Naive B cell (primary cell): Measurements from ENCODE around the gene TFAP2D. TPM values are rescaled to one million over a fixed set of nuclear protein-coding genes. Genes with fewer than 3 reads are reported as not detected.
A peak's percentile ranks its signal among the peaks of the same experiment; 100 is the strongest.

Source experiments
- ATAC-seq, 2 donors: fragments of 150-1000 bp; cut with Tn5 transposase; 2 replicates each; pipeline ENCODE4 v1.10.0; 2021; ENCODE audit warnings: low read depth in 2 of 2, mild to moderate bottlenecking in 2 of 2, moderate library complexity in 2 of 2
- DNase-seq: peaks from one replicate; pipeline ENCODE4 v3.0.0; 2022
- H3K27ac Mint-ChIP-seq, 6 donors: one replicate each; pipeline ENCODE4 v1.8.0; 2020 to 2022; ENCODE audit warnings: mild to moderate bottlenecking in 6 of 6, mixed read lengths in 6 of 6, moderate library complexity in 5 of 6, inconsistent platforms in 2 of 6
- H3K27me3 Mint-ChIP-seq, 3 donors: one replicate each; pipeline ENCODE4 v1.8.0; 2021 to 2022; ENCODE audit warnings: mixed read lengths in 3 of 3, mild to moderate bottlenecking in 1 of 3
- H3K36me3 Mint-ChIP-seq, 2 donors: one replicate each; pipeline ENCODE4 v1.8.0; 2020 to 2022; ENCODE audit warnings: mixed read lengths in 2 of 2, inconsistent platforms in 1 of 2, mild to moderate bottlenecking in 1 of 2
- H3K4me1 Mint-ChIP-seq, 3 donors: one replicate each; pipeline ENCODE4 v1.8.0; 2020 to 2022; ENCODE audit warnings: mixed read lengths in 3 of 3, inconsistent platforms in 1 of 3, mild to moderate bottlenecking in 1 of 3, moderate library complexity in 1 of 3
- H3K4me3 Mint-ChIP-seq, 8 donors: one replicate each; pipeline ENCODE4 v1.8.0; 2020 to 2022; ENCODE audit warnings: mild to moderate bottlenecking in 8 of 8, mixed read lengths in 8 of 8, moderate library complexity in 8 of 8, inconsistent platforms in 2 of 8
- H3K9me3 Mint-ChIP-seq, 7 donors: one replicate each; pipeline ENCODE4 v1.8.0; 2020 to 2022; ENCODE audit warnings: mixed read lengths in 7 of 7, mild to moderate bottlenecking in 5 of 7, inconsistent platforms in 2 of 7, moderate library complexity in 1 of 7
- polyA plus RNA-seq, 6 donors: library from polyadenylated mRNA; unstranded; fragments of 300-500 nt; fragmentation: Illumina TruSeq; gene quantifications; one replicate each; pipeline ENCODE4 v1.2.3, GENCODE V29; 2021; ENCODE audit warnings: low read depth in 6 of 6

The TFAP2D gene
- not detected for polyA plus RNA-seq

GRCh38 chr6:50713226-50713625, at the start of gene TFAP2D:
Gene TFAP2D, plus strand, starts transcription at chr6:50713526. Its CDS starts 530 bp downstream, at chr6:50714056.
- DNase-seq (no peak), ATAC-seq (no peak)
- no peak within 1 kb of the TSS for H3K4me3 Mint-ChIP-seq
- peaks cover 4 to 28% (median 8%) of the 10 kb centered on the region in 7 donors for H3K9me3 Mint-ChIP-seq
- peaks cover 65 to 93% (median 85%) of the 10 kb centered on the region in 3 donors for H3K27me3 Mint-ChIP-seq
- no peak within 1 kb of the TSS for H3K27ac Mint-ChIP-seq
- H3K36me3 Mint-ChIP-seq: peaks cover 10 to 23% of the 10 kb centered on the region in 2 donors
- H3K4me1 Mint-ChIP-seq: peaks cover 0 to 6% (median 3%) of the 10 kb centered on the region in 3 donors

GRCh38 chr6:50663806-50664205, 49.5 kb upstream of the TFAP2D start:
- no peak for ATAC-seq
- DNase-seq: no peak
- no peak overlapping the region for H3K4me3 Mint-ChIP-seq
- H3K27ac Mint-ChIP-seq: no peak overlapping the region
- H3K36me3 Mint-ChIP-seq: no peaks in the 10 kb centered on the region
- no peaks in the 10 kb centered on the region for H3K4me1 Mint-ChIP-seq
- peaks cover 0 to 6% (median under 1%) of the 10 kb centered on the region in 7 donors for H3K9me3 Mint-ChIP-seq
- H3K27me3 Mint-ChIP-seq: no peaks in the 10 kb centered on the region

- H3K4me1 Mint-ChIP-seq: no peaks in the 10 kb centered on the region
- no peaks in the 10 kb centered on the region for H3K27me3 Mint-ChIP-seq
- no peak for DNase-seq
- peaks cover 0 to 8% (median 0%) of the 10 kb centered on the region in 7 donors for H3K9me3 Mint-ChIP-seq
- no peak for ATAC-seq
- H3K27ac Mint-ChIP-seq: no peak overlapping the region
- H3K4me3 Mint-ChIP-seq: no peak overlapping the region
- H3K36me3 Mint-ChIP-seq: no peaks in the 10 kb centered on the region
Observed at GRCh38 chr6:50666089-50666488, 47.2 kb upstream of the TFAP2D start.

- Mint-ChIP-seq H3K36me3 (no peaks in the 10 kb centered on the region), H3K27me3 (peaks cover 0 to 8% (median 0%) of the 10 kb centered on the region in 3 donors), H3K4me3 (no peak overlapping the region), H3K27ac (no peak overlapping the region), H3K4me1 (no peaks in the 10 kb centered on the region), H3K9me3 (peaks cover 0 to 12% (median 2%) of the 10 kb centered on the region in 7 donors)
- ATAC-seq: no peak
- DNase-seq: no peak
Observed at GRCh38 chr6:50681213-50681824, 32.0 kb upstream of the TFAP2D start.

GRCh38 chr6:50689210-50689609, 24.1 kb upstream of the TFAP2D start:
- Mint-ChIP-seq H3K27ac (no peak overlapping the region), H3K36me3 (no peaks in the 10 kb centered on the region), H3K4me1 (no peaks in the 10 kb centered on the region), H3K27me3 (no peaks in the 10 kb centered on the region), H3K9me3 (peaks cover 0 to 5% (median 0%) of the 10 kb centered on the region in 7 donors), H3K4me3 (no peak overlapping the region)
- ATAC-seq (no peak), DNase-seq (no peak)

GRCh38 chr6:50691814-50692495, 21.4 kb upstream of the TFAP2D start:
- Mint-ChIP-seq H3K4me3 (no peak overlapping the region), H3K4me1 (no peaks in the 10 kb centered on the region), H3K36me3 (no peaks in the 10 kb centered on the region), H3K27ac (no peak overlapping the region), H3K27me3 (no peaks in the 10 kb centered on the region), H3K9me3 (no peaks in the 10 kb centered on the region)
- ATAC-seq (no peak), DNase-seq (no peak)

GRCh38 chr6:50698546-50698945, 14.8 kb upstream of the TFAP2D start:
- H3K27me3 Mint-ChIP-seq: peaks cover under 1 to 8% (median 6%) of the 10 kb centered on the region in 3 donors
- DNase-seq (no peak), ATAC-seq (no peak)
- no peak overlapping the region for H3K4me3 Mint-ChIP-seq
- H3K9me3 Mint-ChIP-seq: peaks cover 0 to under 1% (median 0%) of the 10 kb centered on the region in 7 donors
- no peaks in the 10 kb centered on the region for H3K36me3 Mint-ChIP-seq
- H3K27ac Mint-ChIP-seq: no peak overlapping the region
- H3K4me1 Mint-ChIP-seq: no peaks in the 10 kb centered on the region

GRCh38 chr6:50699051-50699775, 14.1 kb upstream of the TFAP2D start:
- DNase-seq: no peak
- Mint-ChIP-seq H3K9me3 (peaks cover 0 to 7% (median 0%) of the 10 kb centered on the region in 7 donors), H3K4me3 (no peak overlapping the region)

GRCh38 chr6:50706575-50706974, 6.8 kb upstream of the TFAP2D start:
- Mint-ChIP-seq H3K4me1 (peaks cover 0 to 2% (median 0%) of the 10 kb centered on the region in 3 donors), H3K27me3 (peaks cover 54 to 78% (median 70%) of the 10 kb centered on the region in 3 donors), H3K36me3 (peaks cover 0 to 29% of the 10 kb centered on the region in 2 donors), H3K27ac (no peak overlapping the region), H3K4me3 (no peak overlapping the region), H3K9me3 (peaks cover 4 to 35% (median 11%) of the 10 kb centered on the region in 7 donors)
- no peak for ATAC-seq
- DNase-seq: no peak

More at GRCh38 chr6:50699051-50699775, 14.1 kb upstream of the TFAP2D start:
- Mint-ChIP-seq H3K27ac (no peak overlapping the region), H3K27me3 (peaks cover 7 to 10% (median 9%) of the 10 kb centered on the region in 3 donors), H3K36me3 (no peaks in the 10 kb centered on the region), H3K4me1 (no peaks in the 10 kb centered on the region)
- no peak for ATAC-seq

GRCh38 chr6:50707191-50707590, 6.1 kb upstream of the TFAP2D start:
- Mint-ChIP-seq H3K4me1 (peaks cover 0 to 2% (median 0%) of the 10 kb centered on the region in 3 donors), H3K27ac (no peak overlapping the region), H3K9me3 (peaks cover 4 to 35% (median 11%) of the 10 kb centered on the region in 7 donors), H3K27me3 (peaks cover 58 to 84% (median 77%) of the 10 kb centered on the region in 3 donors), H3K36me3 (peaks cover 0 to 29% of the 10 kb centered on the region in 2 donors), H3K4me3 (no peak overlapping the region)
- ATAC-seq (no peak), DNase-seq (no peak)

GRCh38 chr6:50707652-50708300, 5.5 kb upstream of the TFAP2D start:
- H3K4me1 Mint-ChIP-seq: peaks cover 0 to 2% (median 0%) of the 10 kb centered on the region in 3 donors
- H3K27me3 Mint-ChIP-seq: peaks cover 61 to 90% (median 82%) of the 10 kb centered on the region in 3 donors
- DNase-seq (no peak), ATAC-seq (no peak)
- H3K4me3 Mint-ChIP-seq: peak overlapping the region in 1 of 8 donors; percentile 36
- H3K36me3 Mint-ChIP-seq: peaks cover 0 to 29% of the 10 kb centered on the region in 2 donors
- peaks cover 4 to 35% (median 11%) of the 10 kb centered on the region in 7 donors for H3K9me3 Mint-ChIP-seq
- peak overlapping the region in 2 of 6 donors; percentile 82 to 89 for H3K27ac Mint-ChIP-seq

- Mint-ChIP-seq H3K9me3 (peaks cover 4 to 35% (median 11%) of the 10 kb centered on the region in 7 donors), H3K4me1 (peaks cover 0 to 2% (median 0%) of the 10 kb centered on the region in 3 donors), H3K36me3 (peaks cover 4 to 30% of the 10 kb centered on the region in 2 donors), H3K27ac (no peak overlapping the region), H3K27me3 (peaks cover 65 to 97% (median 92%) of the 10 kb centered on the region in 3 donors), H3K4me3 (peak overlapping the region in 1 of 8 donors; percentile 15)
- DNase-seq (no peak), ATAC-seq (no peak)
Observed at GRCh38 chr6:50708664-50709365, 4.5 kb upstream of the TFAP2D start.
